Activated CD4-positive, alpha-beta T cell treated with anti-CD3 and anti-CD28 coated beads, Interleukin-2, Interleukin-6, amounts not matched to agents 100 ng/mL and 50 ng/mL, durations not matched to agents 16 hours and 8 hours (primary cell): ENCODE results near the gene TCF7L2.
A peak's percentile ranks its signal among the peaks of the same experiment; 100 is the strongest.
"Not testable (repeated sequence)": the region's sequence is repeated elsewhere in the genome, so short reads cannot be mapped to it uniquely, and the experiment has no call there.

Experiments used
- DNase-seq: peaks from one replicate; pipeline ENCODE4 v3.0.0-alpha.2; 2020

Gene TCF7L2

DNA sequence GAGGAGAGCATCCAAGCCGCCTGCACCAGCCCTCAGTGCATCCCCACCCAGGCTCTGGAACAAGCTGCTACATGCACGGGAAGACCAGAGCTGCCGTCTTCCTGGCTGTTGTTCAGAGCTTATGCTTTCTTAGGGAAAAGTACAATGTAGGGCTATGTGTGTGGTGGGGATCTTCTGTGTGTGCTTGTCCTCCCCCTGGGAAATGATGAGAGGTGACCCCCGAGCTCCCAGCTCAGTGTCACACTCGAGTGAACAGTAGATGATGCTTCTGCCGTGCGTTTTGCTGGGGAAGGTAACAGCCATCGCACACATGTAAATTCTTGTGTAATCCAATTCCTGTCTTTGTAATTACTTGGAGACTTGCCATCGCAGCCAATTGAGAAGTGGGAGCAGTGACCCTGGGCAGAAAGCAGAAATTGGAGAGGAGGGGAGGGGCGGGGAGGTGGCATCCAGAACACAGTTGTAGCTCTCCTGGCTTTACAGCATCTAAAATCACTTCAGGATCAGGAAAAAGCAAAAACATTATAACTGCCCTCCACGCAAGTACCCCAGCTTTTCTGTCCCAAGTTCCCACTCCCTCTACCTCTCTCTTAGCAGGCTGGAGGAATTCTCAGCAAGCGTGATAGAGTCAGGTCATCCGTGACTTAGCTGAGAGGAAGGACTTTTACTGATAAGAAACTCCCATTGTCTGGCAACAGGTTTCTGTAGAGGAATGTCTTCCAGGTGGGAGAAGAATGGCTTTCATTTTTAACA lies 149.6 kb downstream of the TCF7L2 start:
- no peak for DNase-seq

DNA sequence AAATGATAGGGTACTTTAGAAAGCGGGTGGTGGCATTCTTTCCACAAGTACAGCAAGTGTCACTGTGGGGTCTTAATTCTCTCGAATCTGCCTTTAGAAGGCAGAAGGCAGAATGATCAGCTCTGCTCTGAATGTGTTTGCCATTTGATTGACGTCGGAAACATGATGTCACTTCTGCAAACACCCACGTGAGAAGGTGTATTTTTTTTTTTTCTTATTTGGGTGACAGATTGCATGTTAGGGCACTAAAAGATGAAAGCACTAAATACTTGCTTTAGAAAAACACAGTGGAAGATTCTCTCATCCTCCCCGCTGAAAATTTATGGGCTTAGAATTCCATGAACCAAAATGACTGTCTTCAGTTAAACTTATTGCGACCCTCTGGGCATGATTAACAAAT lies 150.2 kb downstream of the TCF7L2 start:
- DNase-seq = no peak

DNA sequence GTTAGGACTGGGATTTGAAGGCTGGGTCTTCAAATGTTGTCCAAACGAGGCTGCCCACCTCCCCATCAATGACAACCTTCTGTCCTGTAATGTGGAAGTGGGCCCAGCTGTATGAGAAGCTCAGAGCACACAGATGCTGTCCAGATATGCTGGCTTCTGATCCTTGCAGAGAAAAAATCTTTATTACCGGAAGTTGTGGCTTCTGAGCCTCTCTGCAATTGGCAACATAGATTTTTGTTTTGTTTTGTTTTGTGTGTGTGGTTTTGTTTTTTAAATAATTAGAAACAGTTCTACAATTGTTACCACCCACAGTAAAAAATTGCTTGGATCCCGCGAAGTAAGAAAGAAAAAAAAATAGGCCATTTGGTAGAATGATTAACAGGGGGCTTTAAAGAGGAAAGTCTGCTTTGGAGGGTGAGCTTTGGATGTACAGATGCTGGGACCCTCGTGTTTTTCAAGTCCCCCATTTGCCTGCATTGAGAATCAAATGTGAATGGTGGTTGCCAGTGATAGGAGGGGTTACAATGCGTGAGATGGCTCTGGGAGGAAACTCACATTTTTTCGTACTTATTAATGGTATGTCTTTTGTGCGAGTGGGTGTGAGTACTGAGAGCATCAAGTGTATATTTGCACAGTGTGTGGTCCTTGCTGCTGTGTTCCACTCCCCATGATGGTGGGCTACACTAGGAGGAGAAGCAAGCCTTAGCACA lies 153.2 kb downstream of the TCF7L2 start:
- DNase-seq = no peak

DNA sequence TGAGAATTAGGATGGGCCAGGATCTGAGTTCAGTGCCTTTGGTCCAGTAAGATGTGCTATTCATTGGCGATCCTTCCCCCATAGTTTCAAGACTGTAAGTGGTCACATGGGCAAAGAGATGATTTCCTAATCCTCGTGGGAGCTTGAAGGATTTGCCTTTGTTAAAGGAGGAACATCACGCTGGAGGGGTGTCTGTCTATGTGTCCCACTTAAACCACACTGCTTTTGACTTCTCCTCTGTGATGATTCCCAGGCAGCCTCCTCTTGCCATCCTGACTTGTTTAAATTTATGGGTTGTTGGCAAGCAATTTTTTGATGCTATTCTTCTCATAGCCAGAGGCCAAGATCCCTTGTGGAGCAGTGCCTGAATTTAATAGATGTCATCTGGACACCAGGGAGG lies 154.0 kb downstream of the TCF7L2 start:
- DNase-seq = no peak

DNA sequence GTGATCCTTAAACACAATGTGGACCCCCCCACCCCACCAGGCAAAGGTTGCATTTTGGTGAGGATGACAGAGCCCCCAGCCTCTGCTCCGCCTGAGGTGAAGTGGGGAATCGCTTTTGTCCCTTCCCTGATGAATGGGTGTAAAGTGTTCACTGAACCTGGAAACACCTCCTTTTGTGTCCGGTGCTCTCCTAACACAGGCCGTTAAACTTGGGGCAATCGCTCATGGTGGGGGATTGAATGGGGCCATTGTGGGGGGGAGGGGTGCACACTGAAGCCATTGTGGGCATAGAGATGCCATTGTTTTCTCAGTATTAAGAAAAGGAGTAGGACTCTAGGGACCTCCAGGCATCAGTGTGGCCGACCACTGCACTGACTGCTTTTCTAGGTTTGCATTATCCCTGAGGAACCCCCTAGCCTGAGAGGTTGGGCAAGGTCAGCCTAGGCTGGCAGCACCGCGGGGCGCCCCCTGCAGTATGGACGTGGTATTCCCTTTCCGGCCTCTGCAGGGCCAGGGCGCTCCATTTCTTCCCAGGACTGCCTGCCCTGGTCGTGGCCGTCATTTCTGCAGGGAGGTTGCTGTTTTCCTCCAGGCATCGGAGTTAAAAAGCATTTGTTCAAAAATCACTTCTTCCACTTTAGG lies 158.3 kb downstream of the TCF7L2 start:
- peak; percentile 21 for DNase-seq

DNA sequence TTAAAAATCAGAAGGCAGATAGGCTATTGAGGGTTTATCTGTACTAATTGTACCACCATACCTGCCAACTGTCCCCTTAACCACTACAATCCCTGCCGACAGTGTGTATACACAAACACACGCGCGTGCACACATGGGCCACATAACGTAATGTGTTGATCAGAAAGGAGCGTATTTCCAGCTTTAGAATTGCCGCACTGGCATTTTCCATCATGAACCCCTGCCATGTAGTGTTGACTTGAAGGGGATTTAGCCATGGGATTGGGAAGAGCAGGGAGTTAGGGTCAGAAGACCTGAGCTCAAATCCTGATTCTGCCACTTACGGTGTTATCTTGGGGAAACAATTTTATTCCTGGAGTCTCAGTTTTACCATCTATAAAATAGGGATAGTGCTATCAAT lies 158.9 kb downstream of the TCF7L2 start:
- DNase-seq = no peak

DNA sequence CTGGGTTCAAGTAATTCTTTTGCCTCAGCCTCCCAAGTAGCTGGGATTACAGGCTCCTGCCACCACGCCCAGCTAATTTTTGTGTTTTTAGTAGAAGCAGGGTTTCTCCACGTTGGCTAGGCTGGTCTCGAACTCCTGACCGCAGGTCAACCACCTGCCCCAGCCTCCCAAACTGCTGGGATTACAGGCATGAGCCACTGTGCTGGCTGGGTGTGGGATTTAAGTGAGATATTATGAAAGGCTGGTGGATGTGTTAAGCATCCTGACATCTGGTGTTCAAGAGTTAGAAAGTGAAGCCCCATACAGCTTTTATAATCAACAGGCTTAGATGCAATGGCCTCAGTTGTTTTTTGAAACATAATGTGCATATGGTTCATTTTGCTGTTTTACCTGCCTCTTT lies 159.4 kb downstream of the TCF7L2 start:
- DNase-seq = not testable (repeated sequence)

DNA sequence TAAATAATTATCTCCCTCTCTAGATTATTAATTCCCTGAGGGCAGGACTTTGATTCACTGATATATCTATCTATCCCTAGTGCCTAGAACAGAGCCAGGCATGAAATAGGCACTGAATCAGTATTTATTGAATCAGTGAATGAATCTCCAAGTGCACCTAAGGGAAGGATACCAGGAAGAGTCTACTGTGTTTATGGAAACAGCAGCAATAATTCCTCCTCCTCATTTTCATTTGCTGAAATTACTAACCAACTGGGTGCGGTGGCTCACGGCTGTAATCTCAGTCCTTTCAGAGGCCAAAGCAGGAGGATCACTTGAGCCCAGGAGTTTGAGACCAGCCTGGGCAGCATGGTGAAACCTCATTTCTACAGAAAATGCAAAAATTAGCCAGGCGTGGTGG lies 161.2 kb downstream of the TCF7L2 start:
- no peak for DNase-seq

DNA sequence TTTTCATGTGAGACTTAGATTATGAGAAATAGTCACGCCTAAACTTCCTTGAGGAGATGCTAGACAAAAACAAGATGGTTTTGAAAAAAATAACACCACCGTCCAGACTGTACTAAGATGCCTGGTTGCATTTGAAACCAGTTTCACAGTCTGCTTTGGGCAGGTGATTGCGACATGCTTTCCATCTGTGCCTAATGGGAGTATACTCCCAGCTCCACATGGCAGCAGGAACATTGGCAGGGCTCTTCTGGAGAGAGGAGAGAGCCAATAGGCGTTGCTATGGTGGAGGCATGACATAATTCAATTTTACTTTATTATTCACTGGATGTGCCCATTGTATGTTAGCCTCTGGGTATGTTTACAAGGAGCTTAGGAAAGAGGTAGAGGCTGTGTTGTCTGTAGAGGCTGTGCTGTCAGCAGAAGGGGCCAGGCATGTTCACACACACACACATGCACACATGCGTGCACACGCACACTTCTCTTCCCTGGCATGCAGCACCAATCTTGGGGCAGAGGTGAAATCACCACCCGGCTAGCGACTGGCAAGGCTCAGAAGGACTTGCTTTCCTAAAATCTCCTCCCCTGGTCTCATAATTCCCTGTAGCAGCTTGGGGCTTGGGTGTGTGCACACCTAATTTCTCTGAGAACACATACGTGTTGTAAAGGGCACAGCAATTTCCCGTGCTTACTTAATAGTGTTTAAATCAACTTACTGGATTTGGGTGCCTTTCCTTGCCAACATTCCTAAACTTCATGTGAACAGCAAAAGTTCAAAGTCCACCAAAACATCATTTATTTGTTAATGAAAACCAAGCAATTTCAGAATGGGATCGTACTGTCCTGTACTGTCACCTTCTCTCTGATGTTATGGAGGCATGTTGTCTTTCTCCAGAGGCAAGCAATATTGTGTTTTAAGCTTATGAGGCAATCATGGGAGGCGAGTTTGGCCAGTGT lies 162.1 kb downstream of the TCF7L2 start:
- no peak for DNase-seq

DNA sequence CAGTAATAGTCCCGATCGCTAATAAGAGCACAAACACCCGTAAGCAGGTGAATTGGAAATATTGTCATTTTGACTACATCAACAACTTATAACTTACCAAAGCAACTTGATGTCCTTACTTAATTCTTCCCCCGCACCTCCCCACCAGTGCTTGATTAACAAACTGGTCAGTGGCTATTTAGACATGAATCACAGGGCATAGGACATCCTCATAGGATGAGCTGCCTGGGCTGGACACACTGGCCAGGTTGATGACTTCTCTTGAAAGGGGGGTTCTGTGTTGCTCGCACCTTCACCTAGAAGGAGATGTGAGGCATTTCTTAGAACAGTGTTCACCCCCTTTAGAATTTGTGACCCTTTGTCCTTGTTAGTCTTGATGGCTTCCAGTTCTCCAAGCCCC lies 163.2 kb downstream of the TCF7L2 start:
- no peak for DNase-seq

DNA sequence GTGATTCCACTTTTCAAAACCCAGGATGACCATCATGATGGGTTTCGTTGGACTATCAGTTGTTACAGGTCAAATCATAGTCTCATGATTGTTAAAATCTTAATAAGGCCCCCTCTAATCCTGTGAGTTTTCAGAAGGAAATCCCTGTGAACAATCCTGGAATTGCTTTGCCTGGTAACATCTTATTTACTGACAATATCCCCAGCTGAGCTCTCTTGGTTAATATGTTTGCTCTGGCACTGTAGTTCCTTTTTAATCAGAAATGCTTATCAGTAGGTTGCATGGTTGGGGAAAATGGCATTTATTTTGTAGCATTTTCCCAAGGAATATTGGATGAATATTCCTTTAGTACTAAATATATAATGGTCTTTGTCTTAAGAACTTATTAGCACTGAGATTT lies 163.9 kb downstream of the TCF7L2 start:
- DNase-seq = no peak

DNA sequence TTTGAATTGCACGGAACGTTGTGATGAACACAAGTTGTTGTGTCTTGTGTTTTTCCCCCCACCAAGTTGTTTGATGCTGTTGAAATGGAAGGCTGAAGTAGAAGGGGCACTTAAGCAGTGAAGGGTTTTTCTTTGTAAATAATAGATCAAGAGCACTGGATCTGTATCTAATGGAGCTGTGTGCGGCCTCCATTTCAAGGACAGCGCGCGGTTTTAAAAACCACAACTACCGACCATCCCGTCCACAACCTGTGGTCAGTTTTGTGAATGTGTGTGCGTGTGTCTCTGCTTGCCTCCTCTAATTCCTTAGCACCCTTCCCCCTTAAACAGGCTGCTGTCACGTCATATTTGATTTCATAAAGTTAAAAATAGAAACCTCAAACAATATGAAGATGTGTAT lies 165.5 kb downstream of the TCF7L2 start:
- DNase-seq = no peak

DNA sequence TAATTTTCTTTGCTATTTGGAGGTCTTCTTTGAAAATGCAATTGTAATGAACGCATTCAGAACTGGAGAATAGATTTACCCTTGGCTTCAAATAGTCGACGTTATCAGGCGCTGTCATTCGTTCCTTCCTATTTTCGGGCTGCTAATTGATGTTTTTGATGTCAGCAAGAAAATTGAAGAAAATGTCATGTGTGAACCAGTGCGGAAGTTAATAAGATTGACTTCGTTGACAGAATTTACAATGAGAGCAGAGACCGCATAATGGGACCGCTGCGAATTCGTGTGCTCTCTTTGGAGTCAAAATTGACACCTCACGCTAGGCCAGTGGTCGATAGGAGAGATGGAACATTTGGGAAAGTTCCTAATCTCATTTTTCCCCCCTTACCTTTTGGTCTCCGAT lies 168.8 kb downstream of the TCF7L2 start:
- no peak for DNase-seq

DNA sequence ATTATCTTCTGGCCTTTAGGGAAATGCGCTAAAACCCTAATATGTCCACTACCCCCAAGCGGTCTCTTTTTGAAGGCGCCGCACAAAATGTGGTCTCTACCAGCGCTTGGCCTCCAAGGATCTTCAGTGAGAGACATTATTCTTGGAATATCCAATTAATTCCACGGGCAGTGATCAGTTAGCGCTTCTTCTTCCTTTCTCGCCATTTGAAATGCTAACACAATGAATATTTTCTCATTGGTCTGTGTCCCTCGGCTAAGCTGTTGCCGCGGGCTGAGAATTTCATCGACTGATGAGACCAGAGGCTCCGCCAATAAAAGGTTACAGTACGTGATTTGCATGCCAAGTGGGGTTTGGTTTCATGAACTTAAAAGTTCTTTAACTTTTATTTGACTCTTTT lies 169.8 kb downstream of the TCF7L2 start:
- no peak for DNase-seq

DNA sequence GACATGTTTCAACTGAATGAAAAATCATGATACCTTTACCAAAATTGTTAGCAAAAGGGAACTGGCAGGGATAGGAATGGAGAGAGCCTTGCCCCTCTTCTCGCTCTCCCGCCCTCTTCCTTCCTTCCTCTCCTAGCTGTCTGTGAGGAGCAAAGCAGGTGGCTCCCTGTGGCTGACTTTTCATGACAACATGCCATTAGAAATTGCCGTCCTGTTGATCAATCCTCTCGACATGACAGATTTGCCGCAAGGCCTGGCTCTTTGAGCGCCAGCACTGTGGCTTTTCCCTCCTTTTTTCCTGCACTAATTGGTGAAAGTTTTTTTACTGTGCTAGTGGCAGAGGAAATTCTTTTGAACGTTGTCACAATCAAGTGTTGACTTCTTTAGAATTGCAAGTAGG lies 171.1 kb downstream of the TCF7L2 start:
- DNase-seq = no peak

DNA sequence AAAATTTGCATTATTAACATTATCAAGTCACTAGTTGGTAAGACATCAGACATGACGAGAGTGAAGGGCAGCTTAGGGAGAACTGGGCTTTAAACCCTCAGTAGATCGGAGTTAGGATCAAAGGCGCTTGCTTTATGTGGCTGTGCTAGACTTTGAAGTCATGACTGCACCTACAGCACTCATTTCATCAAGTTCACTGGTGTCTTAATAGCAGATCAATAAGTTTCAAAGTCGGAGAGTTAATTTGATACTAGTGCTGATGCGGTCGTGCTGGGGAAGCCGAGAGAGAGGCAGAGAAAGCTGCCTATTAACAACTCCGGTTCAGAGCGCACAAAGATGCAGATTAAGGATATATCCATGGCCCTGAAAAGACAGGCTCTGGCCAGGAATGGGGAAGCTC lies 172.9 kb downstream of the TCF7L2 start:
- no peak for DNase-seq

DNA sequence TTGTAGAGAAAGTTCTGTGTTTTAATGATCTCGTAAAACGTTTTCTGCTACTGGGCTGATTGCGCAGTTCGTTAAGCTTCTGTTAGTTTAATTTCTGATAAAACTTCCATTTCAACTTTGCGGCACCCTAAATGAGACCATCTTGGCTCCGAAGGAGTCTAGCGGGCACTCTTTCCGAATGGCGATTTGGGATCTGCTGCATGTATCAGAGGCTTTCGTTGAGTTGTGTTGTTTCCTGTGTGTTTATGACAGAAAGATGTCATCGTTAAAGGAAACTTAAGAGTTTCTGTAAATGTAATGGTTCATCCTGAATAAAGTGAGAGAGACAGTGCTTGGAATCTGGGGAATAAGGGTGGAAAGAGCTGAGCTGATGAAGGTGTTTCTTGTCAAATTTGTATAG lies 174.7 kb downstream of the TCF7L2 start:
- DNase-seq = no peak

DNA sequence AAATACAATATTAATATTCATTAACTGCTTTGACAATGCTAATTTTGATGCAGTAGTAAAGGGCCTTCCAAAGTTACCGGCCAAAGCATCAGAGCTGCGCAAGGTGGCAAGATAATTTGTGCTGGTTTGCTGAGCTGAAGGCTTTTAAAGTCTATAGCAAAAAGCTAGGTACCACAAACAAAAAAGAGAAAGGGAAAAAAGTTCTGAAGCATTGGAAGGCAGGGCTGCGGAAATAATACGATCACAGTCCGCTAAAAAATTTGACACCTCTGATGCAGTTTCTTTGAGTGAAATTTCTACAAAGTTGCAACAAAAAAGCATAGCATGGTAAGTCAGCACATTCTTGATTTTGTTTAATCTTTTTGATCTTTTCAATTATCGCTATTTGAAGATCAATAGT lies 175.6 kb downstream of the TCF7L2 start:
- DNase-seq = no peak

DNA sequence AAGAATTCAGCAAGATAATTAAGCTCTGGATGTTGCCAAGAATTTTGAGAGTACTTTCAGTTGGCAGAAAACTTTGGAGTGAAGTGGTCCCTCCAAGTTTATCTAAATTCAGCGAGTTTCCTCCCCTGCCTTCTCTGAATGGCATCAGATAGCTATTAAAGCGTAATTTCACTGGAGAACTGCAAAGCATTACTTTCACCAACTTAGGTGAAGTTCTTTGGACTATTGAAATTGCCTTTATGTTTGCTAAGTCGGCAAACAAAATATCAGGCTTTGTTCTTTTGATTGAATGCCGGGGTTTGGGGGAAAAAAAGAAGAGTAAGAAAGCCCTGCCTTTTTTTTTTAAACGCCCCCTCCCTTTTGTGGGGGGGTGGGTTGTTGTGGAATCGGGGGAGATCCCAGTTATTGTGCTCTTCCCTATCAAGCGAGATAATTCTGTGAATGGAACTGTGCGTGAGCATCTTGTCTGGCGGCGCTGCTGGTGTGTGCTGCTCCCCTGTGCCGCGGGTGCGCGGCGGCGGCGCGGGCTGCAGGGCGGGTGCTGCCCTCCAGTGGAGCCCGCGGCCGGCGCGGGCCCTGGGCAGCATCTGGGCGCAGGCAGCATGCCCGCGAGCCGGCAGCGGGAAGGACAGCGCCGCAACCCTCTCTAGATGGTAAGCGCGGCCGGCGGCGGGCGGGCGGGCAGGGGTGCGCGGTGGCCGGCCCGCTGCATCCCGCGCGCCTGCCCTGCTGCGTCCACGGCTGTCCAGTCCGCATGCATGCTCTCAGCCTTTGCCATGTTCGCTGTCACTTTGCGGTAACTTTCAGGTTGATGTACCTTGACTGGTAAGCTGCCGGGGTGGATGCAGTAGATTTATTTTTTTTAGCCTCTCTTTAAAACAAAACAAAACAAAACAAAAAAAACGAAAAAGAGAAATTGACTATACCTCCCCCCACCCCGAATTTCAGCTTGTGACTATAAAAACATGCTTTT lies 176.5 kb downstream of the TCF7L2 start:
- DNase-seq = peak; percentile 52

DNA sequence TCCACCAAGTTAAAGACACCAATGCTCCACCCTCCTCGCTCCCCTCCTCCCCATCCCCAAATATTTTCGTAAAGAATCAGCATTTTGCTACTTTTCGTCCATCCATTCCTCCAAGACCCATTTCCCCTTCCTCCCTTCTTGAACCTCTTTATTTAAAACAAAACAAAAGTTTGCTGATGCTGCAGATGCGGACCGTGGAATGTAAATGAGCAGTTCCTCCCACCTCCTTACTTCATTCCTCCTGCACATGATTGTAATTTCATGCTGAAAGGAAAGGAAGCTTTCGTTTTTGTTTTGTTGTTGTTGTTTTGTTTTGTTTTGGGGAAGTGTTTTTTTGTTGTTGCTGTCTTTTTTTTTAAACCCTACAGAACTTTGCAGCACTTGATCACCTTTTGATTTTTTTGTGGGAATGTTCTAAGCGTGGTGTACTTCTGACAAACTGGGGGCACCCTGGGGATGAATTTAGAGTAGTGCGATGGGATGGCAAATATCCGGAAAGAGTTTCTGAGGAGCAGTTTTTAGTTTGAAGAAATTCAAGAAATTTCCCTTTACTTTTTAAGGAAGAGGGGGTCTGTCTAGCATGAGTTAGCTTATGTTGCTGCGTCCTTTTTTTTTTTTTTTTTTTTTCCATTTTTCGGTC lies 177.3 kb downstream of the TCF7L2 start:
- DNase-seq = no peak

DNA sequence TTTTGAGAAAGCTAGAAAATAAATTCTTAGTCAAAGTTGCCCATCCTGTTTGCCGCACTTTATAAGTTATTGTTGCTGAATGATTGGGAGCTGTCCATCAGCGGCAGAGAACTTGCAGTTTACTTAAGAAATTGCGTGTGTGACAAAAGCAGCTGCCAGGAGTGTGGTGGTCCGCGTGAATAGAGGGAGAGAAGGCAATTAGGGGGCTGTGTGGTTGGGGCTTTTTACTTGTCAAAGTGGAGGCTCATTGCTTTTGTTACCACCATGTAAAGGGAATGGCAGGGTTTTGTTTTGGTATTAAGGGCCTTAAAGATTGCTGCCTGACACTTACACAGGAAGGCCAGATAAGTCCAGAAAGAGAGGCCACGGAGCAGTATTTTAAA lies 177.8 kb downstream of the TCF7L2 start:
- DNase-seq = no peak
